ENCODE results near the gene SMCO2.

SMCO2 gene

GRCh38 chr12:27549801-27550652 lies 103.5 kb downstream of the SMCO2 start (continued):
- TF ChIP-seq, protein P1, sequence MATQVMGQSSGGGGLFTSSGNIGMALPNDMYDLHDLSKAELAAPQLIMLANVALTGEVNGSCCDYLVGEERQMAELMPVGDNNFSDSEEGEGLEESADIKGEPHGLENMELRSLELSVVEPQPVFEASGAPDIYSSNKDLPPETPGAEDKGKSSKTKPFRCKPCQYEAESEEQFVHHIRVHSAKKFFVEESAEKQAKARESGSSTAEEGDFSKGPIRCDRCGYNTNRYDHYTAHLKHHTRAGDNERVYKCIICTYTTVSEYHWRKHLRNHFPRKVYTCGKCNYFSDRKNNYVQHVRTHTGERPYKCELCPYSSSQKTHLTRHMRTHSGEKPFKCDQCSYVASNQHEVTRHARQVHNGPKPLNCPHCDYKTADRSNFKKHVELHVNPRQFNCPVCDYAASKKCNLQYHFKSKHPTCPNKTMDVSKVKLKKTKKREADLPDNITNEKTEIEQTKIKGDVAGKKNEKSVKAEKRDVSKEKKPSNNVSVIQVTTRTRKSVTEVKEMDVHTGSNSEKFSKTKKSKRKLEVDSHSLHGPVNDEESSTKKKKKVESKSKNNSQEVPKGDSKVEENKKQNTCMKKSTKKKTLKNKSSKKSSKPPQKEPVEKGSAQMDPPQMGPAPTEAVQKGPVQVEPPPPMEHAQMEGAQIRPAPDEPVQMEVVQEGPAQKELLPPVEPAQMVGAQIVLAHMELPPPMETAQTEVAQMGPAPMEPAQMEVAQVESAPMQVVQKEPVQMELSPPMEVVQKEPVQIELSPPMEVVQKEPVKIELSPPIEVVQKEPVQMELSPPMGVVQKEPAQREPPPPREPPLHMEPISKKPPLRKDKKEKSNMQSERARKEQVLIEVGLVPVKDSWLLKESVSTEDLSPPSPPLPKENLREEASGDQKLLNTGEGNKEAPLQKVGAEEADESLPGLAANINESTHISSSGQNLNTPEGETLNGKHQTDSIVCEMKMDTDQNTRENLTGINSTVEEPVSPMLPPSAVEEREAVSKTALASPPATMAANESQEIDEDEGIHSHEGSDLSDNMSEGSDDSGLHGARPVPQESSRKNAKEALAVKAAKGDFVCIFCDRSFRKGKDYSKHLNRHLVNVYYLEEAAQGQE (tag by site-specific recombination; IDR thresholded peaks at IDR 0.05) = peak; percentile 83
- TF ChIP-seq ZNF221 (tag by site-specific recombination; IDR thresholded peaks at IDR 0.05; ENCODE audit: borderline replicate concordance) (no peak), RBAK (tag by site-specific recombination; IDR thresholded peaks at IDR 0.05) (no peak), ZNF488 (tag by site-specific recombination; IDR thresholded peaks at IDR 0.05) (no peak), ZNF747 (tag by site-specific recombination; IDR thresholded peaks at IDR 0.05) (no peak), ZNF76 (tag by site-specific recombination; IDR thresholded peaks at IDR 0.05; ENCODE audit: borderline replicate concordance, low read depth) (no peak), FEZF1 (tag by site-specific recombination; IDR thresholded peaks at IDR 0.05) (no peak), OVOL3 (tag by site-specific recombination; IDR thresholded peaks at IDR 0.05) (no peak), ZNF521 (tag by site-specific recombination; IDR thresholded peaks at IDR 0.05) (no peak), ZSCAN23 (tag by site-specific recombination; IDR thresholded peaks at IDR 0.05) (no peak), ZNF514 (tag by site-specific recombination; IDR thresholded peaks at IDR 0.05) (no peak), BCL6B (tag by site-specific recombination; IDR thresholded peaks at IDR 0.05) (no peak), YY1 (tag by site-specific recombination; IDR thresholded peaks at IDR 0.05) (no peak), ZNF660 (tag by site-specific recombination; IDR thresholded peaks at IDR 0.05) (0 out of 2 replicates have a peak, but pooled peaks have one; percentile 40), ZNF354C (tag by site-specific recombination; IDR thresholded peaks at IDR 0.05; ENCODE audit: borderline replicate concordance, low read depth) (no peak), KLF10 (tag by site-specific recombination; IDR thresholded peaks at IDR 0.05) (peak; percentile 41; the same call in 1 of the 2 replicates), ZNF837 (tag by site-specific recombination; IDR thresholded peaks at IDR 0.05) (no peak), ZNF501 (tag by site-specific recombination; IDR thresholded peaks at IDR 0.05) (no peak), ZNF791 (tag by site-specific recombination; IDR thresholded peaks at IDR 0.05) (no peak), ZNF223 (tag by site-specific recombination; IDR thresholded peaks at IDR 0.05) (no peak), ZNF175 (tag by site-specific recombination; IDR thresholded peaks at IDR 0.05) (no peak), HOXA7 (CRISPR knock-in tag; IDR thresholded peaks at IDR 0.05; ENCODE audit: borderline replicate concordance) (no peak), ZNF391 (tag by site-specific recombination; IDR thresholded peaks at IDR 0.05; ENCODE audit: borderline replicate concordance, low read depth) (no peak), HOXC10 (CRISPR knock-in tag; IDR thresholded peaks at IDR 0.05) (no peak)
- TF ChIP-seq, protein P2, sequence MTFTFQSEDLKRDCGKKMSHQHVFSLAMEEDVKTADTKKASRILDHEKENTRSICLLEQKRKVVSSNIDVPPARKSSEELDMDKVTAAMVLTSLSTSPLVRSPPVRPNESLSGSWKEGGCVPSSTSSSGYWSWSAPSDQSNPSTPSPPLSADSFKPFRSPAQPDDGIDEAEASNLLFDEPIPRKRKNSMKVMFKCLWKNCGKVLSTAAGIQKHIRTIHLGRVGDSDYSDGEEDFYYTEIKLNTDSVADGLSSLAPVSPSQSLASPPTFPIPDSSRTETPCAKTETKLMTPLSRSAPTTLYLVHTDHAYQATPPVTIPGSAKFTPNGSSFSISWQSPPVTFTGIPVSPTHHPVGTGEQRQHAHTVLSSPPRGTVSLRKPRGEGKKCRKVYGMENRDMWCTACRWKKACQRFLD (tag by site-specific recombination; IDR thresholded peaks at IDR 0.05) = no peak
- TF ChIP-seq, protein P3, sequence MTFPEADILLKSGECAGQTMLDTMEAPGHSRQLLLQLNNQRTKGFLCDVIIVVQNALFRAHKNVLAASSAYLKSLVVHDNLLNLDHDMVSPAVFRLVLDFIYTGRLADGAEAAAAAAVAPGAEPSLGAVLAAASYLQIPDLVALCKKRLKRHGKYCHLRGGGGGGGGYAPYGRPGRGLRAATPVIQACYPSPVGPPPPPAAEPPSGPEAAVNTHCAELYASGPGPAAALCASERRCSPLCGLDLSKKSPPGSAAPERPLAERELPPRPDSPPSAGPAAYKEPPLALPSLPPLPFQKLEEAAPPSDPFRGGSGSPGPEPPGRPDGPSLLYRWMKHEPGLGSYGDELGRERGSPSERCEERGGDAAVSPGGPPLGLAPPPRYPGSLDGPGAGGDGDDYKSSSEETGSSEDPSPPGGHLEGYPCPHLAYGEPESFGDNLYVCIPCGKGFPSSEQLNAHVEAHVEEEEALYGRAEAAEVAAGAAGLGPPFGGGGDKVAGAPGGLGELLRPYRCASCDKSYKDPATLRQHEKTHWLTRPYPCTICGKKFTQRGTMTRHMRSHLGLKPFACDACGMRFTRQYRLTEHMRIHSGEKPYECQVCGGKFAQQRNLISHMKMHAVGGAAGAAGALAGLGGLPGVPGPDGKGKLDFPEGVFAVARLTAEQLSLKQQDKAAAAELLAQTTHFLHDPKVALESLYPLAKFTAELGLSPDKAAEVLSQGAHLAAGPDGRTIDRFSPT (tag by site-specific recombination; IDR thresholded peaks at IDR 0.05) = no peak
- TF ChIP-seq, protein P4, sequence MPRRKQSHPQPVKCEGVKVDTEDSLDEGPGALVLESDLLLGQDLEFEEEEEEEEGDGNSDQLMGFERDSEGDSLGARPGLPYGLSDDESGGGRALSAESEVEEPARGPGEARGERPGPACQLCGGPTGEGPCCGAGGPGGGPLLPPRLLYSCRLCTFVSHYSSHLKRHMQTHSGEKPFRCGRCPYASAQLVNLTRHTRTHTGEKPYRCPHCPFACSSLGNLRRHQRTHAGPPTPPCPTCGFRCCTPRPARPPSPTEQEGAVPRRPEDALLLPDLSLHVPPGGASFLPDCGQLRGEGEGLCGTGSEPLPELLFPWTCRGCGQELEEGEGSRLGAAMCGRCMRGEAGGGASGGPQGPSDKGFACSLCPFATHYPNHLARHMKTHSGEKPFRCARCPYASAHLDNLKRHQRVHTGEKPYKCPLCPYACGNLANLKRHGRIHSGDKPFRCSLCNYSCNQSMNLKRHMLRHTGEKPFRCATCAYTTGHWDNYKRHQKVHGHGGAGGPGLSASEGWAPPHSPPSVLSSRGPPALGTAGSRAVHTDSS (tag by site-specific recombination; IDR thresholded peaks at IDR 0.05) = no peak
- TF ChIP-seq, protein P5, sequence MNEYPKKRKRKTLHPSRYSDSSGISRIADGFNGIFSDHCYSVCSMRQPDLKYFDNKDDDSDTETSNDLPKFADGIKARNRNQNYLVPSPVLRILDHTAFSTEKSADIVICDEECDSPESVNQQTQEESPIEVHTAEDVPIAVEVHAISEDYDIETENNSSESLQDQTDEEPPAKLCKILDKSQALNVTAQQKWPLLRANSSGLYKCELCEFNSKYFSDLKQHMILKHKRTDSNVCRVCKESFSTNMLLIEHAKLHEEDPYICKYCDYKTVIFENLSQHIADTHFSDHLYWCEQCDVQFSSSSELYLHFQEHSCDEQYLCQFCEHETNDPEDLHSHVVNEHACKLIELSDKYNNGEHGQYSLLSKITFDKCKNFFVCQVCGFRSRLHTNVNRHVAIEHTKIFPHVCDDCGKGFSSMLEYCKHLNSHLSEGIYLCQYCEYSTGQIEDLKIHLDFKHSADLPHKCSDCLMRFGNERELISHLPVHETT (tag by site-specific recombination; IDR thresholded peaks at IDR 0.05) = no peak

All from HEK293 (cell line).